ENCODE measurements around the gene EWSR1.

GRCh38 chr22:29292379-29292778, 24.3 kb downstream of the EWSR1 start:
- TF ChIP-seq REST (IDR thresholded peaks at IDR 0.05; ENCODE audit: low read depth) (no peak), EP300 (IDR thresholded peaks at IDR 0.05; ENCODE audit: borderline replicate concordance) (no peak), YY1 (IDR thresholded peaks at IDR 0.05; ENCODE audit: low read depth) (no peak), FOXM1 (IDR thresholded peaks at IDR 0.05; ENCODE audit: borderline replicate concordance, low read depth) (no peak), TEAD4 (IDR thresholded peaks at IDR 0.05) (no peak), TCF12 (IDR thresholded peaks at IDR 0.05; ENCODE audit: low read depth) (no peak), NFIC (IDR thresholded peaks at IDR 0.05) (no peak)
